ENCODE data around the gene LRP8. TPM values are rescaled to one million over a fixed set of nuclear protein-coding genes. Genes with fewer than 3 reads are reported as not detected.

The LRP8 gene
- total and polyA plus RNA-seq, 2 experiments from 2014 or later: 27.8 to 71.1 TPM

- TF ChIP-seq CREB1 (CRISPR knock-in tag; IDR thresholded peaks at IDR 0.05; ENCODE audit: low read depth) (no peak), ZNF114 (CRISPR knock-in tag; IDR thresholded peaks at IDR 0.05) (no peak), STAT1 (IDR thresholded peaks at IDR 0.05; ENCODE audit: unreplicated experiment) (no peak), POLR2AphosphoS5 (IDR thresholded peaks at IDR 0.05; ENCODE audit: low read depth) (no peak)
- TF ChIP-seq, protein P1, sequence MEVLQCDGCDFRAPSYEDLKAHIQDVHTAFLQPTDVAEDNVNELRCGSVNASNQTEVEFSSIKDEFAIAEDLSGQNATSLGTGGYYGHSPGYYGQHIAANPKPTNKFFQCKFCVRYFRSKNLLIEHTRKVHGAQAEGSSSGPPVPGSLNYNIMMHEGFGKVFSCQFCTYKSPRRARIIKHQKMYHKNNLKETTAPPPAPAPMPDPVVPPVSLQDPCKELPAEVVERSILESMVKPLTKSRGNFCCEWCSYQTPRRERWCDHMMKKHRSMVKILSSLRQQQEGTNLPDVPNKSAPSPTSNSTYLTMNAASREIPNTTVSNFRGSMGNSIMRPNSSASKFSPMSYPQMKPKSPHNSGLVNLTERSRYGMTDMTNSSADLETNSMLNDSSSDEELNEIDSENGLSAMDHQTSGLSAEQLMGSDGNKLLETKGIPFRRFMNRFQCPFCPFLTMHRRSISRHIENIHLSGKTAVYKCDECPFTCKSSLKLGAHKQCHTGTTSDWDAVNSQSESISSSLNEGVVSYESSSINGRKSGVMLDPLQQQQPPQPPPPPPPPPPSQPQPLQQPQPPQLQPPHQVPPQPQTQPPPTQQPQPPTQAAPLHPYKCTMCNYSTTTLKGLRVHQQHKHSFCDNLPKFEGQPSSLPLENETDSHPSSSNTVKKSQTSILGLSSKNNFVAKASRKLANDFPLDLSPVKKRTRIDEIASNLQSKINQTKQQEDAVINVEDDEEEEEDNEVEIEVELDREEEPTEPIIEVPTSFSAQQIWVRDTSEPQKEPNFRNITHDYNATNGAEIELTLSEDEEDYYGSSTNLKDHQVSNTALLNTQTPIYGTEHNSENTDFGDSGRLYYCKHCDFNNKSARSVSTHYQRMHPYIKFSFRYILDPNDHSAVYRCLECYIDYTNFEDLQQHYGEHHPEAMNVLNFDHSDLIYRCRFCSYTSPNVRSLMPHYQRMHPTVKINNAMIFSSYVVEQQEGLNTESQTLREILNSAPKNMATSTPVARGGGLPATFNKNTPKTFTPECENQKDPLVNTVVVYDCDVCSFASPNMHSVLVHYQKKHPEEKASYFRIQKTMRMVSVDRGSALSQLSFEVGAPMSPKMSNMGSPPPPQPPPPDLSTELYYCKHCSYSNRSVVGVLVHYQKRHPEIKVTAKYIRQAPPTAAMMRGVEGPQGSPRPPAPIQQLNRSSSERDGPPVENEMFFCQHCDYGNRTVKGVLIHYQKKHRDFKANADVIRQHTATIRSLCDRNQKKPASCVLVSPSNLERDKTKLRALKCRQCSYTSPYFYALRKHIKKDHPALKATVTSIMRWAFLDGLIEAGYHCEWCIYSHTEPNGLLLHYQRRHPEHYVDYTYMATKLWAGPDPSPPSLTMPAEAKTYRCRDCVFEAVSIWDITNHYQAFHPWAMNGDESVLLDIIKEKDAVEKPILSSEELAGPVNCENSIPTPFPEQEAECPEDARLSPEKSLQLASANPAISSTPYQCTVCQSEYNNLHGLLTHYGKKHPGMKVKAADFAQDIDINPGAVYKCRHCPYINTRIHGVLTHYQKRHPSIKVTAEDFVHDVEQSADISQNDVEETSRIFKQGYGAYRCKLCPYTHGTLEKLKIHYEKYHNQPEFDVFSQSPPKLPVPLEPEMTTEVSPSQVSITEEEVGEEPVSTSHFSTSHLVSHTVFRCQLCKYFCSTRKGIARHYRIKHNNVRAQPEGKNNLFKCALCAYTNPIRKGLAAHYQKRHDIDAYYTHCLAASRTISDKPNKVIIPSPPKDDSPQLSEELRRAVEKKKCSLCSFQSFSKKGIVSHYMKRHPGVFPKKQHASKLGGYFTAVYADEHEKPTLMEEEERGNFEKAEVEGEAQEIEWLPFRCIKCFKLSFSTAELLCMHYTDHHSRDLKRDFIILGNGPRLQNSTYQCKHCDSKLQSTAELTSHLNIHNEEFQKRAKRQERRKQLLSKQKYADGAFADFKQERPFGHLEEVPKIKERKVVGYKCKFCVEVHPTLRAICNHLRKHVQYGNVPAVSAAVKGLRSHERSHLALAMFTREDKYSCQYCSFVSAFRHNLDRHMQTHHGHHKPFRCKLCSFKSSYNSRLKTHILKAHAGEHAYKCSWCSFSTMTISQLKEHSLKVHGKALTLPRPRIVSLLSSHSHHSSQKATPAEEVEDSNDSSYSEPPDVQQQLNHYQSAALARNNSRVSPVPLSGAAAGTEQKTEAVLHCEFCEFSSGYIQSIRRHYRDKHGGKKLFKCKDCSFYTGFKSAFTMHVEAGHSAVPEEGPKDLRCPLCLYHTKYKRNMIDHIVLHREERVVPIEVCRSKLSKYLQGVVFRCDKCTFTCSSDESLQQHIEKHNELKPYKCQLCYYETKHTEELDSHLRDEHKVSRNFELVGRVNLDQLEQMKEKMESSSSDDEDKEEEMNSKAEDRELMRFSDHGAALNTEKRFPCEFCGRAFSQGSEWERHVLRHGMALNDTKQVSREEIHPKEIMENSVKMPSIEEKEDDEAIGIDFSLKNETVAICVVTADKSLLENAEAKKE (CRISPR knock-in tag; IDR thresholded peaks at IDR 0.05): no peak
- TF ChIP-seq, protein P2, sequence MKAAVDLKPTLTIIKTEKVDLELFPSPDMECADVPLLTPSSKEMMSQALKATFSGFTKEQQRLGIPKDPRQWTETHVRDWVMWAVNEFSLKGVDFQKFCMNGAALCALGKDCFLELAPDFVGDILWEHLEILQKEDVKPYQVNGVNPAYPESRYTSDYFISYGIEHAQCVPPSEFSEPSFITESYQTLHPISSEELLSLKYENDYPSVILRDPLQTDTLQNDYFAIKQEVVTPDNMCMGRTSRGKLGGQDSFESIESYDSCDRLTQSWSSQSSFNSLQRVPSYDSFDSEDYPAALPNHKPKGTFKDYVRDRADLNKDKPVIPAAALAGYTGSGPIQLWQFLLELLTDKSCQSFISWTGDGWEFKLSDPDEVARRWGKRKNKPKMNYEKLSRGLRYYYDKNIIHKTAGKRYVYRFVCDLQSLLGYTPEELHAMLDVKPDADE (IDR thresholded peaks at IDR 0.05): no peak
These were observed 18.9 kb upstream of the LRP8 start (continued) for GRCh38 chr1:53346814-53347176.

GRCh38 chr1:53345996-53346813 lies 18.3 kb upstream of the LRP8 start:
- ATAC-seq (no peak), DNase-seq (ENCODE audit: low spot score) (no peak)
- Histone ChIP-seq H2AFZ (no peak overlapping the region), H3K4me3 (no peak overlapping the region), H4K20me1 (replicated peaks; ENCODE audit: insufficient read depth) (no peaks in the 10 kb centered on the region), H3K9me2 (ENCODE audit: insufficient read depth) (no peaks in the 10 kb centered on the region), H3K4me1 (ENCODE audit: insufficient read depth) (peaks cover 6% of the 10 kb centered on the region; the same call in 1 of the 2 replicates), H3K27me3 (ENCODE audit: insufficient read depth) (no peaks in the 10 kb centered on the region), H3K79me2 (replicated peaks; ENCODE audit: insufficient read depth) (no peaks in the 10 kb centered on the region), H3K36me3 (ENCODE audit: insufficient read depth) (no peaks in the 10 kb centered on the region), H3K27ac (ENCODE audit: low read depth) (no peak overlapping the region), H3F3A (replicated peaks; ENCODE audit: low read depth) (0 out of 2 replicates have a peak, but pooled peaks cover 2% of the 10 kb centered on the region), H3K4me2 (no peak overlapping the region)
- Mint-ChIP-seq H3K27ac (no peak overlapping the region), H3K27me3 (ENCODE audit: insufficient read depth, low read depth, poor library complexity) (peaks cover 19% of the 10 kb centered on the region), H3K4me1 (peaks cover 26% of the 10 kb centered on the region), H3K36me3 (ENCODE audit: low read depth) (peaks cover 5% of the 10 kb centered on the region), H3K9me3 (peaks cover 4% of the 10 kb centered on the region; the same call in 2 of the 3 replicates), H3K4me3 (no peak overlapping the region)
- TF ChIP-seq EZH2 (IDR thresholded peaks at IDR 0.05; ENCODE audit: low read depth, unreplicated experiment) (no peak), ZNF331 (CRISPR knock-in tag; IDR thresholded peaks at IDR 0.05; ENCODE audit: low read depth) (no peak), ZNF114 (CRISPR knock-in tag; IDR thresholded peaks at IDR 0.05) (no peak), CTCF (conservative IDR thresholded peaks at IDR 0.05; ENCODE audit: low read depth in 2 of 2) (no peak)
- TF ChIP-seq, protein P2 (IDR thresholded peaks at IDR 0.05): no peak
